Mucosa of rectum (tissue), 2 donors: ENCODE measurements around the gene NELL1.

Source experiments
- H3K27ac ChIP-seq, 2 donors: one replicate each; pipeline ENCODE4 v1.7.0; 2013; ENCODE audit warnings: inconsistent platforms in 2 of 2, low read depth in 2 of 2, low read length in 2 of 2
- H3K27me3 ChIP-seq, 2 donors: one replicate each; pipeline ENCODE4 v1.7.0; 2013; ENCODE audit warnings: low read length in 2 of 2; ENCODE audit not compliant: control insufficient read depth in 2 of 2, insufficient read depth in 2 of 2
- H3K36me3 ChIP-seq, 2 donors: one replicate each; pipeline ENCODE4 v1.7.0; 2013; ENCODE audit warnings: low read length in 2 of 2; ENCODE audit not compliant: control insufficient read depth in 2 of 2, insufficient read depth in 2 of 2
- H3K4me1 ChIP-seq, 2 donors: one replicate each; pipeline ENCODE4 v1.7.0; 2013; ENCODE audit warnings: low read length in 2 of 2, mild to moderate bottlenecking in 1 of 2; ENCODE audit not compliant: control insufficient read depth in 2 of 2, insufficient read depth in 2 of 2
- H3K4me3 ChIP-seq, 2 donors: one replicate each; pipeline ENCODE4 v1.7.0; 2013; ENCODE audit warnings: low read length in 2 of 2
- H3K9ac ChIP-seq, 2 donors: one replicate each; pipeline ENCODE4 v1.7.0; 2013; ENCODE audit warnings: low read length in 2 of 2, low read depth in 1 of 2, mild to moderate bottlenecking in 1 of 2
- H3K9me3 ChIP-seq, 2 donors: one replicate each; pipeline ENCODE4 v1.7.0; 2013; ENCODE audit warnings: low read length in 2 of 2; ENCODE audit not compliant: control insufficient read depth in 2 of 2
- donor health status: healthy.
- donor health status: Normal muscosa, but diverticular disease.

The NELL1 gene

DNA sequence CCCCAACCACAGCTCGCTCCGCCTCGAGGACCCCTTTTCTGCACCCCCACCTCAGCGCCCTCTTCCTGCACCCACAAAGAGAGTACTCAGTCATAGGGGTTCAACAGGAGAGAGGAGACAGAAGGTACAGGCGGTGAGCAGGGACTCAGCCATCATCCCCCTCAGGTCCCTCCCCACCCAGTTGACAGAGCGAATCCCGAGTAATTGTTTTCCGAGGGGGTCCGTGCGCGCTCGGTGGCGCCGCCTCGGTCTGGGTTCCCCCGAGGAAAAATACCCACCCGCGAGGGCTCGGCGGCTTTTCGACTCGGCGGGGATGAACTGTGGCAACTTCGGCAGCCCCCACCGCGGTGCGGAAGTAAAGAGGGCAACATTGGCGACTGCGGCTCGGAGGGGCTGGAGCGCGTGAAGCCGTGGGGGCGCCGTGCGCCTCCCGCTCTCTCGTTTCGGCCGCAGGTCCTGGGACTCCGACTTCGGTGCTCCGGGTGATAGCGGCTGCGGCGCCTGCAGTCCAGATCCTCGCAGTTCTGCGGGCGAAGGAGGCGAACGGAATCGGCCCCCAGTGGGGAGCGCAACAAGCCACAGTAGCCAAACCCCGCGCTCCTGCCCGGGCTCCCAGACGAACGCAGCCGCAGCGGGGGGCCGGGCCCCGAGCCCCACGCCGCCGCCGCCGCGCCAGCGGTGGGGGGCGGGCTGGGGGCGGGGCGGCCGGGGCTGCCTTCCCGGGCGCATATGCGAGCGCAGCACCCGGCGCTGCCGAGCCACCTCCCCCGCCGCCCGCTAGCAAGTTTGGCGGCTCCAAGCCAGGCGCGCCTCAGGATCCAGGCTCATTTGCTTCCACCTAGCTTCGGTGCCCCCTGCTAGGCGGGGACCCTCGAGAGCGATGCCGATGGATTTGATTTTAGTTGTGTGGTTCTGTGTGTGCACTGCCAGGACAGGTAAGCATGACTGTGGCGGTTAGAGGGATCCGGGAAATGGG is at the start of gene NELL1:
Gene NELL1 (plus strand): TSS at position 743 of the 976 bp plus-strand sequence.
- peak within 1 kb of the TSS; percentile 7 to 23 for H3K4me3 ChIP-seq
- H3K4me1 ChIP-seq = no peaks in the 10 kb centered on the region
- H3K27me3 ChIP-seq = peaks cover 26 to 36% of the 10 kb centered on the region in 2 donors
- no peak within 1 kb of the TSS for H3K9ac ChIP-seq
- no peaks in the 10 kb centered on the region for H3K36me3 ChIP-seq
- no peaks in the 10 kb centered on the region for H3K9me3 ChIP-seq
- H3K27ac ChIP-seq = no peak within 1 kb of the TSS

DNA sequence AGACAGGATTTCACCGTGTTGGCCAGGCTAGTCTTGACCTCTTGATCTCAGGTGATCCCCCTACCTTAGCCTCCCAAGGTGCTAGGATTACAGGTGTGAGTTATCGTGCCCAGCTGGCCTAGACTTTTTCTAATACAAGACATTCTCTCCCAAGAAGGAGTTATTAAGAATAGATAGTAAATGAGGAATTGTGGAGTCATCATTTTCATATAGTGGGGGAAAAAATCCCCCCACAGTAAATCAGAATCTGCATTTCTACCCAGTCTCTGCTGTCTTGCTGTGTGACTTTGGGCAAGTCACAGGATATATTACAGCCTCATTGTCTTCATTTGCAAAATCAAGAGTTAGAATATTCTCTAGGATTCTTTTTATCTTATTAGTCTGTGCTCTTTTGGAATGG is 48.4 kb upstream of the NELL1 start:
- no peak overlapping the region for H3K4me3 ChIP-seq
- H3K27ac ChIP-seq = no peak overlapping the region
- H3K27me3 ChIP-seq = no peaks in the 10 kb centered on the region
- no peaks in the 10 kb centered on the region for H3K36me3 ChIP-seq
- H3K4me1 ChIP-seq = no peaks in the 10 kb centered on the region
- H3K9ac ChIP-seq = no peak overlapping the region
- H3K9me3 ChIP-seq = no peaks in the 10 kb centered on the region

DNA sequence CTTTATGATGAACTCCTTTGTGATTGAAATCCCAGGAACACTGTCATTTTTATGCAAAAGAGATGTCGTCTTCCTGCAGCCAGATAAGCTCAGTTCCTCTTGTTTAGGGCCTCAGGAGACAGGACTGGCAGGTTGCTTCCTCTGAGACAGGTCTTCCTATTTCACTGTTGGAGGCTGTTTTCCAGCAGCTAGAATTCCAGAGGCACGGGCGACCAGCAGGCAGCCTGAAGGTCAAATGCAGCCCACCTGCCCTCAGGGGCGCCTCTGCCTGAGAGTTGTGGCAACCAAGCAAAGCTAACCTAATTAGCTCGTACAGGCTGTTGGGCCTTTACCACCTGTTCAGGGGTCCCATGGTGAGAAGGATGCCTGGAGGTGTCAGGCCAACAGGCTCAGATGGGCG is 47.7 kb upstream of the NELL1 start:
- no peak overlapping the region for H3K4me3 ChIP-seq
- H3K36me3 ChIP-seq = no peaks in the 10 kb centered on the region
- no peaks in the 10 kb centered on the region for H3K27me3 ChIP-seq
- H3K9ac ChIP-seq = no peak overlapping the region
- no peak overlapping the region for H3K27ac ChIP-seq
- no peaks in the 10 kb centered on the region for H3K4me1 ChIP-seq
- H3K9me3 ChIP-seq = no peaks in the 10 kb centered on the region

DNA sequence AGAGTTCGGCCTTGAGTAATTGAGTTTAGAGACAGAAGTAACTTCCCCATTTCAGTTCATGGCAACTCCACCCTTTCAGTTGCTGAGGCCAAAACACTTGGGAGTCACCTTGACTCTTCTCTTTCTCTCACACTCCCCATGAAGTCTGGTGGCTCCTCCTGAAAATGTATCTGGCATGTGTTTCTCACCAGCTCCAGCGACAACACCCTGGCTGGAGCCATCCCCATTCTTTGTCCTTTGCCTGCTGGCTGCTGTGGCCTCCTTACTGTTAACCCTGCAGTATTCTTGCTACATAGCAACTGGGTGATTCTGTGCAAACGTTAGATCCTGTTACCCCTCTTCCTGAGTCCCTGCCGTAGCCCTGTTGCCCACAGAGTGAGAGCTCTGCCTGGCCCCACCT is 46.1 kb upstream of the NELL1 start:
- no peaks in the 10 kb centered on the region for H3K4me1 ChIP-seq
- H3K9me3 ChIP-seq = no peaks in the 10 kb centered on the region
- H3K36me3 ChIP-seq = no peaks in the 10 kb centered on the region
- no peak overlapping the region for H3K4me3 ChIP-seq
- no peak overlapping the region for H3K27ac ChIP-seq
- H3K9ac ChIP-seq = no peak overlapping the region
- no peaks in the 10 kb centered on the region for H3K27me3 ChIP-seq

DNA sequence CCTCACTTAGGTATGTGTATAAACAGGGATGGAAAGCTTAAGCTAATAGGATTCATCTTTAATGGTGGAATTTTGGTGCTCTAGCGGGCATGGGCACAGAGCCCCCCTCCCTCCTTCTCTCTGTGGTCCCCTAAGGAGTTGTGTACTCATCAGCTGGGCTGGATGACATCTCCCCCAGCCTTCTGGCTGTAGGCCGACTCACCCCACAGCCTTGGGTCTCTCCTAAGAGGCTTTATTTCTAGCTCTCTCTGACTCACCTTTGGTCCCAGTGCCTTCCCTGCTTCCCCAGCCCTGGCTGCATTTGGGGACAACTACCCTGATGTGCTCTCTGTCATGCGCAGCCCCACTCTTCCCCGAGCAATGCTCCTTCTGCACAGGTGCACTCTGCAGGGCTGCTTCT is 43.1 kb upstream of the NELL1 start:
- Histone ChIP-seq H3K4me1 (no peaks in the 10 kb centered on the region), H3K9me3 (no peaks in the 10 kb centered on the region), H3K9ac (no peak overlapping the region), H3K36me3 (no peaks in the 10 kb centered on the region), H3K4me3 (no peak overlapping the region), H3K27ac (no peak overlapping the region), H3K27me3 (no peaks in the 10 kb centered on the region)

DNA sequence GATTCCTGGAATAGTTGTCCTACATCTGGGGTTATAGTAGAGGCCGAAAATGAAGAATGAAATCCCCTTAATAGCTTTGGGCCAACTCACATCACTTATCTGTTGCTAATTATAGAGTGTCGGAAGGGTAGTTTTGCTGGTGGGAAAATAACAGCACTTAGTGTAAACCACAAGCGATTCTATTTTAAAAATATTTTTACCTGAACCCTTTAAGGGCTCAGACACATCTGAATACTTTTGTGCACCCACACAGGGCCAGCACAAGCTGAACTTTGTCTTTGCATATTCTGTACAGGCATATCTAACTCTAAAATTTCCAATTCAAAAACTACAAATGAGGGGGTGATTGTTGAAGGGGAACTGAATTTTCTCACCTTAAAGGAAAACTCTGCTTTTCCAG is 42.4 kb upstream of the NELL1 start:
- no peaks in the 10 kb centered on the region for H3K9me3 ChIP-seq
- no peaks in the 10 kb centered on the region for H3K27me3 ChIP-seq
- no peak overlapping the region for H3K27ac ChIP-seq
- H3K4me1 ChIP-seq = no peaks in the 10 kb centered on the region
- H3K4me3 ChIP-seq = no peak overlapping the region
- no peaks in the 10 kb centered on the region for H3K36me3 ChIP-seq
- H3K9ac ChIP-seq = no peak overlapping the region

DNA sequence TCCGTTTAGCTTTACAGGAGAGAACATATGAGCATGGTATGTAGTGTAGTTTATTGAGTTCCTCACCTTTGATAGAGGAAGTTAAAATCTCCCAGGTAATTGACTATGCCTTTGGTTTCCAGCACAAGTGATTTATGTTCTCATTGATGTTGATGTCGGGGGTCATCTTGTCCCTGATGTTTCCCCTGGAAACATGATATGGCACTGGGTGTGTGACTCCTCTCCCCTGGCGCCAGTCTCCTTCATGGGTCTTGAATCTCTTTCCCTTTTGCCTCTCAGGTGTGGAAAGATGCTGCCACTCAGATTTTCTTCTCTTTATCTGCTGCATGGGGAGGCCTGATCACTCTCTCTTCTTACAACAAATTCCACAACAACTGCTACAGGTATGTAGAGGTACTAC is 41.7 kb upstream of the NELL1 start:
- no peaks in the 10 kb centered on the region for H3K27me3 ChIP-seq
- no peak overlapping the region for H3K4me3 ChIP-seq
- H3K4me1 ChIP-seq = no peaks in the 10 kb centered on the region
- no peak overlapping the region for H3K27ac ChIP-seq
- H3K36me3 ChIP-seq = no peaks in the 10 kb centered on the region
- H3K9ac ChIP-seq = no peak overlapping the region
- no peaks in the 10 kb centered on the region for H3K9me3 ChIP-seq

DNA sequence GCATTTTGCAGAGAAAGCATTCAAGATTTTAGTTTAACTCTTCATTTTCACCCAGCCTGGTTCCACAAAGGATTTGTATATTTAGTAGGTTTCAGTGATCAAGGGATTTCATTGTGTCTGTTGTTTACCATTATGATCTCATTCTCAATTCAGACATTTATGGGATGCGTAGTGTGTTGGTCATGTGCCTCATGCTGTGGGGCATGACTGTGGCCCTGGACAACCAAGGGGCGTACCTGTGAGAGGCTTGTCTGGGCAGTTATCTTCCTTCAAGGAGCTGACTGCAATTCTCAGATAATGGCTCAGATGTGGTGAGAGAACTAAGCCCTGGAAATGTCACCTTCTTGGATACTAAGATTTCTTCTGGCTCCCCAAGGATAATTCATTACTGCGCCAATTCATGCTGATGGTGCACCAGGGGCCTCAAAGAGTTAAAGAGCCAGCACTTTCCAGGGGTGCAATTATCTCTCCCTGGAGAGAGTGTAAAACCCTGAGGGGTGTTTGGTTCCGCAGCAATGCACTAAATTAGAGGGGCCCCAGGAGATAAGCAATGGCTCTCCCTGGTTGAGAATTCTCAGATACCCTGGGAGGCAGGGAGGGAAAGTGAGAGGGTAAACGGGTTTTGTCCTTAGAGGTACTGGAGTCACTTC is 37.7 kb upstream of the NELL1 start:
- no peaks in the 10 kb centered on the region for H3K9me3 ChIP-seq
- H3K4me3 ChIP-seq = no peak overlapping the region
- H3K4me1 ChIP-seq = no peaks in the 10 kb centered on the region
- no peaks in the 10 kb centered on the region for H3K36me3 ChIP-seq
- H3K27me3 ChIP-seq = no peaks in the 10 kb centered on the region
- H3K9ac ChIP-seq = no peak overlapping the region
- no peak overlapping the region for H3K27ac ChIP-seq

DNA sequence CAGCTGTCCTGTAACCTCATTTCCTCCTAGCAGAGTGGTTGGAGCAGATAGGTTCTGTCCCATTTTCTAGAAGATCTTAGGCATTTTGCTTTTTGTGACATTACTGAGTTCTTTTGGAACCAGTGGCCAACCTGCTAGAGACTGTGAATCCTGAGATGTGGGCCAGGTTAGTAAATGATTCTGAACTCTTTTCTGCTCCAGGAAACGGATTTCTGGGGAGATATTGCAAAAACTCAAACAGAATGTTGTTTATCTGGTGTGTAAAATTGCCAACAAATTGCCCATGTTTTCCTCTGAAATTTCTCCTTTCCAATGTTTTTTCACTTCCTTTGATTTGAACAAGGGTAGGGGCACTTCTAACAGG is 37.2 kb upstream of the NELL1 start:
- H3K9ac ChIP-seq = no peak overlapping the region
- no peaks in the 10 kb centered on the region for H3K36me3 ChIP-seq
- H3K27me3 ChIP-seq = no peaks in the 10 kb centered on the region
- no peaks in the 10 kb centered on the region for H3K4me1 ChIP-seq
- H3K9me3 ChIP-seq = no peaks in the 10 kb centered on the region
- no peak overlapping the region for H3K4me3 ChIP-seq
- no peak overlapping the region for H3K27ac ChIP-seq

DNA sequence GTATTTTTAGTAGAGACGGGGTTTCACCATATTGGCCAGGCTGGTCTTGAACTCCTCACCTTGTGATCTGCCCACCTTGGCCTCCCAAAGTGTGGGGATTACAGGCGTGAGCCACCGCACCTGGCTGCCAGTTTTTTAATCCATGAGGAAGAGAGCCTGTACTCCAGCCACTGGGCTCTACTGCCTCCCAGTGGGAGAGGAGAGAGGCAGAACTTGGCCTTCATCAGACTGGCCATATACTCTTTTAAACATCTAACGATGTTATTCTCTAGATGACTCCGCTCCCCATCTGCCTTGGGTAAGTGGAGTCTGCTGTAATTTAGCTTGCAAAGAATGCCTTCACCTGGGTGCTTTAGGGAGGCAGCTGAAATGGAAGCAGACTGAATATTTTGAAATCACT is 35.3 kb upstream of the NELL1 start:
- Histone ChIP-seq H3K9me3 (no peaks in the 10 kb centered on the region), H3K27ac (no peak overlapping the region), H3K36me3 (no peaks in the 10 kb centered on the region), H3K4me3 (no peak overlapping the region), H3K27me3 (no peaks in the 10 kb centered on the region), H3K9ac (no peak overlapping the region), H3K4me1 (no peaks in the 10 kb centered on the region)
